MM.1S (cell line): Measurements from ENCODE around the gene TSPAN4.

ENCODE experiments used
- CTCF ChIP-seq: fragments of 300-600 bp; sonication (generic); IDR thresholded peaks from 2 replicates; pipeline ENCODE4 v1.5.1; 2016; ENCODE audit warnings: antibody characterized with exemption, low read length, mixed read lengths
- EZH2 ChIP-seq: fragments of 300-600 bp; sonication (generic); optimal IDR thresholded peaks from 2 replicates; pipeline ENCODE3; 2017; ENCODE audit warnings: low read depth, mild to moderate bottlenecking, antibody characterized with exemption, low read length, mixed read lengths
- EZH2phosphoT487 ChIP-seq: fragments of 300-600 bp; sonication (generic); IDR thresholded peaks from 2 replicates; pipeline ENCODE4 v1.6.1; 2018; ENCODE audit warnings: antibody characterized with exemption, low read length

GRCh38 chr11:830295-831117, 12.1 kb upstream of the TSPAN4 start:
- TF ChIP-seq CTCF, result no peak
- TF ChIP-seq EZH2, result no peak
- no peak for TF ChIP-seq EZH2phosphoT487
